ENCODE data around the gene HAUS8.
"Not testable (repeated sequence)": the region's sequence is repeated elsewhere in the genome, so short reads cannot be mapped to it uniquely, and the experiment has no call there.

HAUS8 gene

DNA sequence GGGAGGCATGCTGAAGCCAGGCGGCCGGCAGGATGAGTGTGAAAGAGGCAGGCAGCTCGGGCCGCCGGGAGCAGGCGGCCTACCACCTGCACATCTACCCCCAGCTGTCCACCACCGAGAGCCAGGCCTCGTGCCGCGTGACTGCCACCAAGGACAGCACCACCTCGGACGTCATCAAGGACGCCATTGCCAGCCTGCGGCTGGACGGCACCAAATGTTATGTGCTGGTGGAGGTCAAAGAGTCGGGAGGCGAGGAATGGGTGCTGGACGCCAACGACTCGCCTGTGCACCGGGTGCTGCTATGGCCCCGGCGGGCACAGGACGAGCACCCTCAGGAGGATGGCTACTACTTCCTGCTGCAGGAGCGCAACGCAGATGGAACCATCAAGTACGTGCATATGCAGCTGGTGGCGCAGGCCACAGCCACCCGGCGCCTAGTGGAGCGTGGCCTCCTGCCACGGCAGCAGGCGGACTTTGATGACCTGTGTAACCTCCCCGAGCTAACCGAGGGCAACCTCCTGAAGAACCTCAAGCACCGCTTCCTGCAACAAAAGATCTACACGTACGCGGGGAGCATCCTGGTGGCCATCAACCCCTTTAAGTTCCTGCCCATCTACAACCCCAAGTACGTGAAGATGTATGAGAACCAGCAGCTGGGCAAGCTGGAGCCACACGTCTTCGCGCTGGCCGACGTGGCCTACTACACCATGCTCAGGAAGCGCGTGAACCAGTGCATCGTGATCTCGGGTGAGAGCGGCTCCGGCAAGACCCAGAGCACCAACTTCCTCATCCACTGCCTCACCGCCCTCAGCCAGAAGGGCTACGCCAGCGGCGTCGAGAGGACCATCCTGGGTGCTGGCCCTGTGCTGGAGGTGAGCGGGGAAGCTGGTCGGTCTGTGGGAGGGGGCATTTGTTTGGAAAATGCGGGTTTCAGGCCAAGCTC lies 26.7 kb upstream of the HAUS8 start:
- DNase-seq, result no peak

DNA sequence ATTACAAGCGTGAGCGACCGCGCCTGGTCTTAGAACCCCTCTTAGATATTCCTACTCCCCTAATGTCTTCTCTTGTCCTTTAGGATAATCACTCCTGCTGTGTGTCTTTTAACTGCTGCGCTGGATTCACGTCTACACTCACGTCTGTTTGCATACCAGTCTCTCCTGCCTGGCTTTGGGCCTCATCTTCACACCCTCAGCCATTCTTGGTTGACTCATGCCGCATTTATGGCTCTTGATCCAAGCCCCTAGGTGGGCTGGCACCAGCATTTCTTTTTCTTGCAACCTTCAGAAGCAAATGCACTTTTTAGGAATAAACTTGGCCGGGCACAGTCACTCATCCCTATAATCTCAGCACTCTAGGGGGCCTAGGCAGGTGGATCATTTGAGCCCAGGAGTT lies 23.1 kb upstream of the HAUS8 start:
- no peak for DNase-seq

DNA sequence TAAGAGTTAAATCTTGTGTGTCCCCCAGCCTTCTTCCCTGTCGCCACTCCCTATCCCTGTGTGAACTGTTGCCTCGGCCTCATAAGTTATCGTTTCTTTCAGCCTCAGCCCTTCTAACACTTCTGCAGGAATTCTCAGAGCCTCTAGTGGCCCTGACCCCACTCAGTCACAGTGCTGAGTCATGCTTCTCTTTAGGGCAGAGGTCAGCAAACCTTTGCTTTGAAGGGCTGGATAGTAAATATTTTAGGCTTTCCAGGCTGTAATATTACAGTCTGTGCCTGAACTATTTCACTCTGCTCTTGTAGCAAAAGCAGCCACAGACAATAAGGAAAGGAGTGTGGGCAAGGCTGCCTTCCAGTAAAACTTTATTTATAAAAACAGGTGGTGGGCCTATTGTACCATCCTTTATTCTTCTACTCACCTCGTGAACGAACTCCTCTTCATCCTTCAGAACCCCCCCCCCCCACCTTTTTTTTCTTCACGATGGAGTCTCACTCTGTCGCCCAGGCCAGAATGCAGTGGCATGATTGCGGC lies 22.4 kb upstream of the HAUS8 start:
- DNase-seq, result no peak

- no peak for DNase-seq
Observed at GRCh38 chr19:17095141-17095919, 20.1 kb upstream of the HAUS8 start.

GRCh38 chr19:17094694-17095093 lies 19.4 kb upstream of the HAUS8 start:
- DNase-seq, result not testable (repeated sequence)

- DNase-seq, result no peak
Observed at GRCh38 chr19:17092696-17093095, 17.4 kb upstream of the HAUS8 start.

DNA sequence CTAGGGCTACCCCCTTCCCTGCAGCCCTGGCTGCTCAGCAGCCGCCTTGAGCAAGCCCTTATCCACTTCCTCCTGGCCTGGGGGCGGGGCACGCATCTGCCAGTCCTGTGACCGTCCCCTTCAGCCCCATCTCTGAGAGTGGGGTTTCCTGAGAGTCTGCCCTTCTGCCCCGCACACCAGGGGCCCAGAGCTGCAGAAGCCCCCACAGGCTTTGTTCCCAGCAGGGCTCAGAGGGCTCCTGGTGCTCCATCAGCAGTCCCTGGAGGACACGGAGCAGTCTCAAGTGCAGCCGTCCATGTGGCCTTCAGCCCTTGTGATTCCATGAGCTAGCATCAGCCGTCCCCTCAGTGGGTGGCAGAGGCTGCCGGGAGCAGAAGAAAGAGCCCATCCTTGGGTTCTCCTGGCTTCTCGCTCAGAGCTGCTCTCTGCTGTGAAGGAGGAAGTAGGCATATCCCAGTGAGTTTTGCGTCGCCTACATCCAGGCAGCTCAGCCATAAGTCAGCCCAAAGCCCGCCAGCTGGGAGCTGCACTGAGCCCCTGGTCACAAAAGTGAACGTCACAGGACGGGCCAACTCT lies 16.6 kb upstream of the HAUS8 start:
- DNase-seq, result no peak

DNA sequence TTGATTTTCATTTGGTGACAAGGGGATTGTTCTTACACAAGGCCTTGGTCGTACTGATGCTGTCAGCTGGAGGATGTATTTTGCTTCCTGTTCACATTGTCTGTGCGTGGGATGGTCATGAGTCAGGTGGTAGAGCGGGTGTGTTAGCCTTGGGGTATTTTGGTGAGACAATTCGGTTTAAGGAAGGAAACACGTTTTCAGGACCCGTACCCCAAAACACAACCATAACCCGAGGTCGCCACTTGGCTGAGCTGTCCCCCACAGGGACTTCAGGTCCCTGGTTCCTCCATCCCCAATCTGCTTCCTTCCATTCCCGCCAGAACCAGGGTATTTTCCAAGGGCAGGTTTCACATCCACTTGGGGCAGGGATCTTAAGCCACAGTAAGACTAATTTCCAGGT lies 15.3 kb upstream of the HAUS8 start:
- DNase-seq, result peak; percentile 41

DNA sequence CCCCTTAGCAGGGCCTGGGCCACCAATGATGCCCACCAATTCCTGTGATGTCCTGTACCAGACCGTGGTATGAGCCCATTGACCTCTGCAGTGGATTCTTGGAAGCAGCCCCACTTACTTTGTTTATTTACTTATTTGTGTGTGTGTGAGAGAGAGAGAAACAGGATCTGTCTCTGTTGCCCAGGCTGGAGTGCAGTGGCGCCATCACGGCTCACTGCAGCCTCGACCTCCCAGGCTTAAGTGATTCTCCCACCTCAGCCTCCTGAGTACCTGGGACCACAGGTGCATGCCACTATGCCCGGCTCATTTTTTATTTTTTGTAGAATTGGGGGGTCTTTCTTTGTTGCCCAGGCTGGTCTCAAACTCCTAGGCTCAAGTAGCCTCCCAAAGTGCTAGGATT lies 13.3 kb upstream of the HAUS8 start:
- no peak for DNase-seq

GRCh38 chr19:17086834-17087233 lies 11.6 kb upstream of the HAUS8 start:
- no peak for DNase-seq

DNA sequence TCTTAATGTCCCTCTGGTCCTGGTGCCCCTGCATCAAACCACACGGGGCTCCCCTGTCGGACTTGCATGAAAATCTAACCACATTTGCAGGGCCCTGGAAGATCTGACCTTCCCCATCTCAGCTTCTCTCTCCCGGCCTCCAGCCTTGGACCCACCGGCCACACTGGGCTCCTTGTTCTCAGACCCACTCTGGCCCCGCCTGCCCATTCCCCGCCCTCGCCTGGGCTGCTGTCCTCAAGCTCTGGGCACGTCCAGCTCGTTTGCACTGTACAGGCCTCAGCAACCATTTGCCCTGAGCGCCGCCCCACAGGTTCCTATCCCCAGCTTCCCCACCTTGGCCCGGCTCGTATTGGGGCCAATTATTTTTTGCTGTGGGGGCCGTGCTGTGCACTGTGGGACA lies 10.9 kb upstream of the HAUS8 start:
- no peak for DNase-seq

DNA sequence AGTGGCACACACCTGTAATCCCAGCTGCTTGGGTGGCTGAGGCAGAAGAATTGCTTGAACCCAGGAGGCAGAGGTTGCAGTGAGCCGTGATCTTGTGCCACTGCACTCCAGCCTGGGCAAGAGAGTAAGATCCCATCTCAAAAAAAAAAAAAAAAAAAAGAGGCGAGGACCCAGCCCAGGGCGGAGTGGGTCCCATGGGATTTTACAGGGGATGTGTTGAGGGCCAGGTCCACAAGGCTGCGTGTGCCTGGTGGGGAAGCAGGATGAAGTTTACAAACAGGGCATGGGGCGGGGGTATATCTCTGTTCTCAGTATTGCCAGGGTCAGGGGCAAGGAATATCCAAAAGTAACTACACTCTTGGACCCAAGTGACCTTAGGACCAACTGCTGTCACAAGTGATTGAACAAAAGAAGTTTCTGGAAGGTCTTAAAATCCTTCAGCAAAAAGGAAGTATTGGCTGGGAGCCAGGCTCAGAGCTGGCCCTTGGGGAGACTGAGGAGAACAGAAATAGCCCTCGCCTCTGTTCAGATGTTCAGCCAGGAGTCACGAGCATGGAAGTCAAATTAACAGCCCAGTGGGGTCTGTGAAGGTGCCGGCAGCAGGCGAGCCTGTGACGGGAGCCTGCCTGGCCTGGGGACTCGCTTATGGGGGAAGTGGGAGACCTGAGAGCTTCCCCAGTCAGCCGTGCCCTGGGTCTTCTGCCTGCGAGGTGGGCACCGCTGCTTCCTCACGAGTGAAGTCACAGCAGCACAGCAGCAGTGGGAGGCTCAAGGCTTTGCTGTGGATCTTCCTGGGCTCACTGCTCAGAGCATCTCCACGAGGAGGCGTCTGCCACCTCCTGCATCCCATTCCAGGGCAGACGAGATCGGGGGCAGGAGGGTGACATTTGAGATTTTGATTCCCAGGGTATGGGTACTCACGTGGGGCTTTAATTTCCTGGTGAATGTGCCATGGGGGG lies 6.7 kb upstream of the HAUS8 start:
- DNase-seq, result no peak

DNA sequence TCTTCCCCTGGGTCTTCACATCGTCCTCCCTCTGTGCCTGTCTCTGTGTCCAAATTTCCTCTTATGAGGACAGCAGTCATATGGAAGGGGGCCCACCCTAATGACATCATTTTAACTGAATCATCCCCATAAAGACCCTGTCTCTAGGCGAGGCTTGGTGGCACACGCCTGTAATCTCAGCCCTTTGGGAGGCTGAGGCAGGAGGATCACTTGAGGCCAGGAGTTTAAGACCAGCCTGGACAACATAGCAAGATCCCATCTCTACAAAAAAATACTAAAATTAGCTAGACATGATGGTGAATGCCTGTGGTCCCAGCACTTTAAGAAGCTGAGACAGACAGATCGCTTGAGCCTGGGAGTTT lies 5.2 kb upstream of the HAUS8 start:
- no peak for DNase-seq

GRCh38 chr19:17079710-17080439 lies 4.6 kb upstream of the HAUS8 start:
- peak; percentile 91 for DNase-seq

GRCh38 chr19:17078920-17079709 lies 3.9 kb upstream of the HAUS8 start:
- no peak for DNase-seq

DNA sequence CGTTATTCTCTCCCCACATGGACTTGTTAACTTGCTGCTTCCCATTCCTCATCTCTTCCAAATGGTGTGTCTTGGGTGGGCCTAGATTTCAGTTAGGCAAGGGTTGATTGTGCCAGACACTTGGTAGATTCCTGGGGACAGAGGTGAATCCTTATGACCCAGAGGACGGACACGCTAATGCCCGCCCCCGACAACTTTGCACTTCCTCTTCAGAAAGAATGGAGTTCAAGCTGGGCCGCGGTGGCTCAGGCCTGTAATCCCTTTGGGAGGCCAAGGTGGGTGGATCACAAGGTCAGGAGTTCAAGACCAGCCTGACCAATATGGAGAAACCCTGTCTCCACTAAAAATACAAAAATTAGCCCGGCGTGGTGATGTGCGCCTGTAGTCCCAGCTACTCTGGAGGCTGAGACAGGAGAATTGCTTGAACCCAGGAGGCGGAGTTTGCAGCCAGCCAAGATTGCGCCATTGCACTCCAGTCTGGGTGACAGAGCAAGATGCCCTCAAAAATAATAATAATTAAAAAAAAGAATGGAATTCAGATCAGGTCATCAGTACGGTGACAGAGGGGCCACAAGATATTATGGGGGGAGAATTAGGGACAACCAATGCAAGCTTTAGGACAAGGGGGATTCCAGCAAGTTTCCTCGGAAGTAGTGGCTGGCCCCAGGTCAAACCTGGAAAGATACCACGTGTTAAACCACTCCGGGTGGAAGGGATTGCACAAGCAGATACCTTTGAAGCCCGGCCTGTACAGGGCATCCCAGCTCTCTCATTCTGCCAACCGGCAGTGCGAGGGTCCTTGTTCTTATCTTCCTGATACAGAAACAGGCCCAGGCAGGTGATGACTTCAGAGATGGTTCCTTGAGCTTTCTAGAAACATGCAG lies 3.0 kb upstream of the HAUS8 start:
- DNase-seq, result no peak

GRCh38 chr19:17077447-17078028 lies 2.3 kb upstream of the HAUS8 start:
- DNase-seq, result no peak

- DNase-seq, result peak; percentile 21
Observed at GRCh38 chr19:17076543-17076991, 1.3 kb upstream of the HAUS8 start.

- DNase-seq, result peak; percentile 34
Observed at GRCh38 chr19:17075864-17076542, 751 bp upstream of the HAUS8 start.

Data from CD4-positive, alpha-beta T cell treated with Interleukin-4 for 4 hours (primary cell).